Colonic mucosa (tissue), 4 donors: ENCODE data around the gene INTS15. TPM values are rescaled to one million over a fixed set of nuclear protein-coding genes. Genes with fewer than 3 reads are reported as not detected.
"Not testable (repeated sequence)": the region's sequence is repeated elsewhere in the genome, so short reads cannot be mapped to it uniquely, and the experiment has no call there.

Experiments used
- DNase-seq: peaks from one replicate; pipeline ENCODE4 v3.0.0-alpha.2; 2020
- H3K27ac ChIP-seq: fragments of 200-600 bp; one replicate; pipeline ENCODE4 v1.8.0; 2021
- H3K27me3 ChIP-seq: fragments of 200-600 bp; one replicate; pipeline ENCODE4 v1.8.0; 2021
- H3K36me3 ChIP-seq: fragments of 200-600 bp; one replicate; pipeline ENCODE4 v1.8.0; 2021
- H3K4me1 ChIP-seq: fragments of 200-600 bp; one replicate; pipeline ENCODE4 v1.8.0; 2021; ENCODE audit warnings: mild to moderate bottlenecking
- H3K4me3 ChIP-seq: fragments of 200-600 bp; one replicate; pipeline ENCODE4 v1.8.0; 2021
- H3K9ac ChIP-seq, 2 donors: one replicate each; pipeline ENCODE4 v1.7.0; 2013; ENCODE audit warnings: control low read depth in 2 of 2, low read depth in 2 of 2, low read length in 2 of 2
- H3K9me3 ChIP-seq: fragments of 200-600 bp; one replicate; pipeline ENCODE4 v1.8.0; 2021
- intact Hi-C: fragments of 100-400 bp; cut with DNase I; formaldehyde crosslinking; loops from one replicate; pipeline ENCODE4 v1.14.1; 2022
- total RNA-seq, 2 donors: library from RNA; stranded (reverse); fragmentation: NEBNext Ultra II Directional in 1 of 2; extraction: Animal tissue kit (Norgen Biotek cat#: 25700) in 1 of 2; gene quantifications; one replicate each; pipeline ENCODE4 v1.2.1, GENCODE V29; 2021
- TF ChIP-seq, protein P1 (sequence below): fragments of 200-600 bp; IDR thresholded peaks from one replicate; pipeline ENCODE4 v1.8.0; 2022; ENCODE audit warnings: antibody characterized with exemption, mild to moderate bottlenecking
- donor health status: healthy.
- donor health status: DM: no; HTN: no; CAD: no.
- donor health status: DM: no; HTN: no; CAD: no.

Gene INTS15
- total RNA-seq, 2 donors from 2014 or later: 16.9 to 26.8 TPM

- TF ChIP-seq, protein P1, sequence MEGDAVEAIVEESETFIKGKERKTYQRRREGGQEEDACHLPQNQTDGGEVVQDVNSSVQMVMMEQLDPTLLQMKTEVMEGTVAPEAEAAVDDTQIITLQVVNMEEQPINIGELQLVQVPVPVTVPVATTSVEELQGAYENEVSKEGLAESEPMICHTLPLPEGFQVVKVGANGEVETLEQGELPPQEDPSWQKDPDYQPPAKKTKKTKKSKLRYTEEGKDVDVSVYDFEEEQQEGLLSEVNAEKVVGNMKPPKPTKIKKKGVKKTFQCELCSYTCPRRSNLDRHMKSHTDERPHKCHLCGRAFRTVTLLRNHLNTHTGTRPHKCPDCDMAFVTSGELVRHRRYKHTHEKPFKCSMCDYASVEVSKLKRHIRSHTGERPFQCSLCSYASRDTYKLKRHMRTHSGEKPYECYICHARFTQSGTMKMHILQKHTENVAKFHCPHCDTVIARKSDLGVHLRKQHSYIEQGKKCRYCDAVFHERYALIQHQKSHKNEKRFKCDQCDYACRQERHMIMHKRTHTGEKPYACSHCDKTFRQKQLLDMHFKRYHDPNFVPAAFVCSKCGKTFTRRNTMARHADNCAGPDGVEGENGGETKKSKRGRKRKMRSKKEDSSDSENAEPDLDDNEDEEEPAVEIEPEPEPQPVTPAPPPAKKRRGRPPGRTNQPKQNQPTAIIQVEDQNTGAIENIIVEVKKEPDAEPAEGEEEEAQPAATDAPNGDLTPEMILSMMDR: no peak
- no peaks in the 10 kb centered on the region for H3K4me1 ChIP-seq
- no peak overlapping the region for H3K27ac ChIP-seq
- no peaks in the 10 kb centered on the region for H3K27me3 ChIP-seq
- H3K9me3 ChIP-seq: no peaks in the 10 kb centered on the region
- H3K4me3 ChIP-seq: no peak overlapping the region
- H3K9ac ChIP-seq: no peak overlapping the region
- H3K36me3 ChIP-seq: no peaks in the 10 kb centered on the region
- DNase-seq: no peak
- intact Hi-C loops: no loop called here
These were observed 18.6 kb upstream of the INTS15 start for GRCh38 chr7:6571160-6571779.

DNA sequence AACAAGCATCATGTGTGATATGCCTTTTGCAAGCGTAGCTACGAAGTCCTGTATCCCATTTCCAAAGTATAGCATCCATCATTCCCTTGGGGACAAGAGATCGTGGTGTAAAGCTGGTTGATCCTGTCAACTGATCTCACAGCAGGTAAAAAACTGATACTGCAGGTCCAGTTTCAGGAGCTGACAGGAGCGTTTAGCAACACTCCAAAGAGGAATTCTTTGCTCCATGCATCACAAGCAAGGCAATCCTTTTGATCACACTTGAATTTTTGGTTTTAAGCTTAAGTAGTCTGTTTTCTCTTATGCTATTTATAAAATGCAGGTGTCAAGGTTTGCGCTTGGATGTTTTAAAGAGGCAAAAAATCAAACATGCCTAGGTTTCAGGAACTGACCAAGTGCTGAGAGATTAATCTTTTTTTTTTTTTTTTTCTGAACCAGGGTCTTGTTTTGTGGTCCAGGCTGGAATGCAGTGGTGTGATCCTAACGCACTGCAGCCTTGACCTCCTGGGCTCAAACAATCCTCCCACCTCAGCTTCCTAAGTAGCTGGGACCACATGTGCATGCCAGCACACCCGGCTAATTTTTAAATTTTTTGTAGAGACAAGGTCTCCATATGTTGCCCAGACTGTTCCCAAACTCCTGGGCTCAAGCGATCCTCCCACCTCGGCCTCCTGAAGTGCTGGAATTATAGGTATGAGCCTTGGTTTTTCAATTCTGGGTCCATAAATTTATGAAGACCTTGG lies 14.4 kb upstream of the INTS15 start:
- H3K4me3 ChIP-seq: no peak overlapping the region
- H3K4me1 ChIP-seq: no peaks in the 10 kb centered on the region
- no peaks in the 10 kb centered on the region for H3K9me3 ChIP-seq
- TF ChIP-seq, protein P1: no peak
- H3K27me3 ChIP-seq: no peaks in the 10 kb centered on the region
- no peak overlapping the region for H3K9ac ChIP-seq
- H3K27ac ChIP-seq: no peak overlapping the region
- no peak for DNase-seq
- intact Hi-C loops: no loop called here
- H3K36me3 ChIP-seq: no peaks in the 10 kb centered on the region

- H3K4me3 ChIP-seq: peak overlapping the region; percentile 61
- H3K27me3 ChIP-seq: no peaks in the 10 kb centered on the region
- H3K4me1 ChIP-seq: no peaks in the 10 kb centered on the region
- H3K9ac ChIP-seq: no peak overlapping the region
- intact Hi-C loops: no loop called here
- TF ChIP-seq, protein P1: no peak
- H3K36me3 ChIP-seq: no peaks in the 10 kb centered on the region
- H3K9me3 ChIP-seq: no peaks in the 10 kb centered on the region
- peak; percentile 20 for DNase-seq
- no peak overlapping the region for H3K27ac ChIP-seq
These were observed 13.6 kb upstream of the INTS15 start for GRCh38 chr7:6576024-6576866.

DNA sequence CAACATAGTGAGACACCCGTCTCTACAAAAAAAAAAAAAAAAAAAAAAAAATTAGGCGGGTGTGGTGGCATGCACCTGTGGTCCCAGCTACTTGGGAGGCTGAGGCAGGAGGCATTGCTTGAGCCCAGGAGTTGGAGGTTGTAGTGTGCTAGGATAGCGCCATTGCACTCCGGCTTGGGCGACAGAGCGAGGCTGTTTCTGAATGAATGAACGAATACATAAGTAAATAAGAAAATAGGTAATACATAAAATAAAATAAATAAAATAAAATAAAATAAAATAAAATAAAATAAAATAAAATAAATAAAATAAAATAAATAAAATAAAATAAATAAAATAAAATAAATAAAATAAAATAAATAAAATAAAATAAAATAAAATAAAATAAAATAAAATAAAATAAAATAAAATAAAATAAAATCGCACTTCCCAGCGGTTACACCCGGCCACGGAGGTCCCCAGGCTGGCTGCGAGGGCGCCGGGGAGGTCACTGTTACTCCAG lies 12.9 kb upstream of the INTS15 start:
- H3K27me3 ChIP-seq, H3K9me3 ChIP-seq, DNase-seq, H3K4me1 ChIP-seq, H3K36me3 ChIP-seq, intact Hi-C loops: not testable (repeated sequence)
- Histone ChIP-seq H3K27ac (peak overlapping the region; percentile 80), H3K4me3 (peak overlapping the region; percentile 61), H3K9ac (peak overlapping the region; percentile 76 to 78)

- Histone ChIP-seq H3K4me3 (peak within 1 kb of the TSS; percentile 61), H3K4me1 (no peaks in the 10 kb centered on the region), H3K27ac (peak within 1 kb of the TSS; percentile 80), H3K36me3 (peaks cover 11% of the 10 kb centered on the region), H3K9ac (peak within 1 kb of the TSS; percentile 76 to 78), H3K27me3 (no peaks in the 10 kb centered on the region), H3K9me3 (no peaks in the 10 kb centered on the region)
- peak; percentile 88 for DNase-seq
- TF ChIP-seq, protein P1: no peak
- intact Hi-C loops: no loop called here
These were observed 12.3 kb upstream of the INTS15 start, which contains the start of gene ZDHHC4 for GRCh38 chr7:6577369-6578113. ZDHHC4 (plus strand) TSS chr7:6577454; CDS start chr7:6580562, 3,108 bp downstream.
